T-cell (primary cell): ENCODE measurements around the gene GRID2. TPM values are rescaled to one million over a fixed set of nuclear protein-coding genes. Genes with fewer than 3 reads are reported as not detected.

Source experiments
- ATAC-seq, 4 experiments: fragments of 200-7000 bp in 3 of 4; fragments of 150-1000 bp in 1 of 4; cut with Tn5 transposase; replicated peaks in 1 of 4; 1 replicate in 3 of 4; 2 replicates in 1 of 4; pipeline ENCODE4 v1.10.0; 2021; ENCODE audit warnings: moderate library complexity in 3 of 4, mild to moderate bottlenecking in 2 of 4, moderate number of reproducible peaks in 1 of 4
- CTCF ChIA-PET, 2 donors: fragments of 300-600 bp; sonication (Branson Sonifier 250); formaldehyde crosslinking; loops; one replicate each; lab custom pipeline; 2022; ENCODE audit warnings: antibody characterized with exemption in 2 of 2; lab: Charles Lee
- POLR2A ChIA-PET, 2 donors: fragments of 300-600 bp; sonication (Branson Sonifier 250); formaldehyde crosslinking; loops; one replicate each; lab custom pipeline; 2022; ENCODE audit warnings: antibody characterized with exemption in 2 of 2; lab: Charles Lee
- DNase-seq, 35 experiments: peaks; one replicate each; pipeline versions ENCODE4 v3.0.0 to v3.0.0-alpha.2; 2013 to 2023
- H3K27ac ChIP-seq: one replicate; pipeline ENCODE4 v1.5.1; 2013; ENCODE audit warnings: low read length
- H3K27me3 ChIP-seq, 2 experiments: replicated peaks in 1 of 2; 1 replicate in 1 of 2; 2 replicates in 1 of 2; pipeline versions ENCODE4 v1.6.1 to v1.7.0; 2013; ENCODE audit warnings: low read length in 1 of 2, mixed read lengths in 1 of 2; ENCODE audit not compliant: control insufficient read depth in 2 of 2, insufficient read depth in 2 of 2; ENCODE audit errors: extremely low read depth in 1 of 2
- H3K36me3 ChIP-seq, 2 donors: 1 replicate in 1 of 2; 2 replicates in 1 of 2; pipeline versions ENCODE4 v1.6.1 to v1.7.0; 2013; ENCODE audit warnings: low read length in 1 of 2; ENCODE audit not compliant: control insufficient read depth in 2 of 2, insufficient read depth in 1 of 2; ENCODE audit errors: extremely low read depth in 1 of 2
- H3K4me1 ChIP-seq, 2 experiments: 1 replicate in 1 of 2; 2 replicates in 1 of 2; pipeline versions ENCODE4 v1.6.1 to v1.7.0; 2013; ENCODE audit warnings: low read length in 2 of 2, mixed read lengths in 1 of 2; ENCODE audit not compliant: insufficient read depth in 2 of 2, control insufficient read depth in 1 of 2; ENCODE audit errors: extremely low read depth in 1 of 2
- H3K4me3 ChIP-seq, 2 donors: 1 replicate in 1 of 2; 2 replicates in 1 of 2; pipeline versions ENCODE4 v1.5.1 to v1.7.0; 2013; ENCODE audit warnings: mild to moderate bottlenecking in 2 of 2, low read length in 1 of 2, moderate library complexity in 1 of 2; ENCODE audit not compliant: control insufficient read depth in 1 of 2; ENCODE audit errors: extremely low read depth in 1 of 2
- H3K9me3 ChIP-seq: 2 replicates; pipeline ENCODE4 v1.7.0; 2013
- H3K27ac Mint-ChIP-seq, 2 donors: one replicate each; pipeline ENCODE4 v1.8.0; 2020 to 2021; ENCODE audit warnings: mild to moderate bottlenecking in 2 of 2, mixed read lengths in 2 of 2
- H3K27me3 Mint-ChIP-seq, 2 donors: one replicate each; pipeline ENCODE4 v1.8.0; 2021 to 2022; ENCODE audit warnings: mixed read lengths in 2 of 2
- H3K36me3 Mint-ChIP-seq: one replicate; pipeline ENCODE4 v1.8.0; 2021; ENCODE audit warnings: mixed read lengths
- H3K4me1 Mint-ChIP-seq, 3 donors: one replicate each; pipeline ENCODE4 v1.8.0; 2020 to 2022; ENCODE audit warnings: mixed read lengths in 3 of 3, mild to moderate bottlenecking in 1 of 3
- H3K4me3 Mint-ChIP-seq, 3 donors: one replicate each; pipeline ENCODE4 v1.8.0; 2020 to 2022; ENCODE audit warnings: mild to moderate bottlenecking in 3 of 3, mixed read lengths in 3 of 3, moderate library complexity in 3 of 3
- H3K9me3 Mint-ChIP-seq, 3 donors: one replicate each; pipeline ENCODE4 v1.8.0; 2020 to 2022; ENCODE audit warnings: mixed read lengths in 3 of 3
- WGBS: methylation state at CpG from one replicate; pipeline ENCODE4 v1.1.5; 2013; ENCODE audit warnings: missing lambda C conversion rate; ENCODE audit not compliant: insufficient coverage; 5-methylcytosine and 5-hydroxymethylcytosine counted together
- total RNA-seq, 35 experiments: library from RNA in 6 of 35; stranded (reverse) in 6 of 35; fragments of 120-200 nt in 1 of 35; gene quantifications; one replicate each; pipeline versions ENCODE4 v1.2.1 to v1.2.4 and lab custom pipeline; 2013 to 2026

GRID2 gene
- total RNA-seq, 5 donors from 2014 or later (not counting 1 experiment from before 2014, with no cell fraction given), result 0.13 to 0.18 TPM; not detected in 3

DNA sequence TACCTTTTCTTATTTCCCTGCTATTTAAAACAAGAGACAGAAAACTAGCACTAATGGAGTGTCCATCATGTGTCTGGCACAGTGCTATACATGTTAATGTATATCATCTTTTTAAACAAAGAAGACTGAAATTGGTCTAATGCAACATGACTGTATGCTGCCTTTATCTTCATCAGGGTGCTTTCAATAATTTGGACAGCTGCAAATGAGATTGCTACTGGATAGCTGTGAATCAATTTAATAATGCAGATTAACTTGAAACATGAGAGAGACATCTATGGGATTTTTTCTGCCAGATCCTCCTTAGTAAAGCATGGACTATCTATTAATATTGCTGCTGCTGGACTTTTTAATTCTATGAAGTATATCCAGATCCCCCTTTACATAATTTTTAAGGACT, 1269.5 kb downstream of the GRID2 start:
- Mint-ChIP-seq H3K36me3 (no peaks in the 10 kb centered on the region), H3K4me3 (no peak overlapping the region), H3K4me1 (no peaks in the 10 kb centered on the region), H3K27me3 (no peaks in the 10 kb centered on the region), H3K27ac (no peak overlapping the region), H3K9me3 (peaks cover 4 to 19% (median 5%) of the 10 kb centered on the region in 3 donors)
- CTCF ChIA-PET, result interaction anchor here in 1 of 2 donors (0.6 kb wide), 1 partner anchor 1583 kb away, joined by 4 read pairs; no protein-coding TSS in a partner anchor
- DNase-seq (no peak), ATAC-seq (no peak)
- Histone ChIP-seq H3K27ac (no peak overlapping the region), H3K4me3 (no peak overlapping the region), H3K9me3 (no peaks in the 10 kb centered on the region), H3K4me1 (no peaks in the 10 kb centered on the region), H3K27me3 (no peaks in the 10 kb centered on the region), H3K36me3 (no peaks in the 10 kb centered on the region)
- POLR2A ChIA-PET, result no interaction called here

DNA sequence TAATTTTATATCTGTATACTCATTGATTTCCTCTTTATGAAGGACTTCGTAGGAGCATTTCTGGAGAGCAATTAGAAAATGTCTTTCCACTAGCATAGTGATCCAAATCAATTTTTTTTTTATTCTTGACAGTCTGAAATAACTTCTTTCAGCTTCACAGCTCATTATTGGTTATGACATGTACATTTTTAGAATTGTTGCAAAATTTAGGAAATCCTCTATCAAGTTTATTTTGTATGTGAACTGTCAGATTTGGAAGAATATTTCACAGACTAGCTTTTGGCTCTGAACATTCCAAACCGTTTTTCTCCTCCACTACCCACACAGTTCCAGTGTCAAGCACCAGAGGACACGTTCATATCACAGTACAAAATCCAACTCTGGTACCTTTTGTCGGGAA, 1275.2 kb downstream of the GRID2 start:
- ChIA-PET CTCF (interaction anchor here in 1 of 2 donors (0.7 kb wide), 1 partner anchor 67 kb away, joined by 3 read pairs; no protein-coding TSS in a partner anchor), POLR2A (no interaction called here)
- Histone ChIP-seq H3K27ac (no peak overlapping the region), H3K4me1 (no peaks in the 10 kb centered on the region), H3K4me3 (no peak overlapping the region), H3K9me3 (no peaks in the 10 kb centered on the region), H3K27me3 (no peaks in the 10 kb centered on the region), H3K36me3 (no peaks in the 10 kb centered on the region)
- ATAC-seq (no peak), DNase-seq (no peak)
- 67% methylated on average over 1 of the region's 4 CpGs for WGBS
- Mint-ChIP-seq H3K9me3 (peaks cover 9 to 17% (median 11%) of the 10 kb centered on the region in 3 donors), H3K4me3 (no peak overlapping the region), H3K4me1 (no peaks in the 10 kb centered on the region), H3K27me3 (no peaks in the 10 kb centered on the region), H3K36me3 (no peaks in the 10 kb centered on the region), H3K27ac (no peak overlapping the region)

DNA sequence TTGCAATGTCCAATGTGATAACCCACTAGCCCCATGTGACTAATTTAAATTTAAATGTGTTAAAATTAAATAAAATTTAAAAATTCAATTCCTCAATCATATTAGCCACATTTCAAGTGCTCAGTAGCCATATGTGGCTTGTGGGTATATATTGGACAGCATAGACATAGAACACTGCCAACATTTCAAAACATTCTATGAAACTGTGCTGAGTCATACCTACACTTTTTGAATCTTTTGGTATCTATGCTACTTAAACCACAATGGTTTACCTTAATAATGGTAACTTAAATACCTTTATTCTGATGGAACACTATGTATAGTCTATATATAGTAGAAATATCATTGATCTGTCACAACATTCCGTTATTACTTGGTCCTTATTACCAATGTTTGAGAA, 1301.4 kb downstream of the GRID2 start:
- Mint-ChIP-seq H3K27me3 (no peaks in the 10 kb centered on the region), H3K4me1 (no peaks in the 10 kb centered on the region), H3K27ac (no peak overlapping the region), H3K4me3 (no peak overlapping the region), H3K9me3 (peaks cover 7 to 18% (median 13%) of the 10 kb centered on the region in 3 donors), H3K36me3 (no peaks in the 10 kb centered on the region)
- Histone ChIP-seq H3K9me3 (no peaks in the 10 kb centered on the region), H3K4me1 (no peaks in the 10 kb centered on the region), H3K27ac (no peak overlapping the region), H3K36me3 (no peaks in the 10 kb centered on the region), H3K27me3 (no peaks in the 10 kb centered on the region), H3K4me3 (no peak overlapping the region)
- ATAC-seq (no peak), DNase-seq (no peak)
- ChIA-PET POLR2A (no interaction called here), CTCF (no interaction called here)
- no CpG with 5 or more reads among the region's 1 CpG for WGBS

DNA sequence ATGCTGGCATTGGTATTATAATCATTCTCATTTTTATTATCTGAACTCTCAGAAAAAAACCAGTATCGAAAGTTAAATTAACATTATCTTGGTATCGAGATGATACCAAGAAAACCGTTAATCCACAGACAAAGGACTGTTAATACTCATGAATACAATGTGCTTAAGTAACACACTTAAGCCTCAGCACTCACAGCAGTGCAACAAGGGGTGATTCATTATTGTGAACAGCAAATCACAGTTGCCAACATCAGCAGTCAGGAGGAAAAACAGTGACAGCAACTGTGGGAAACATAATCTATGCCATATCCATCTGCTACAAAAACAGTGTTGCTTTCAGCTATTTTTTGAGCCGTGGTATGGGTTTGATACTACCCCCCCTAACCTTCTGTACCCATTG, 1313.8 kb downstream of the GRID2 start:
- ChIA-PET CTCF (no interaction called here), POLR2A (no interaction called here)

DNA sequence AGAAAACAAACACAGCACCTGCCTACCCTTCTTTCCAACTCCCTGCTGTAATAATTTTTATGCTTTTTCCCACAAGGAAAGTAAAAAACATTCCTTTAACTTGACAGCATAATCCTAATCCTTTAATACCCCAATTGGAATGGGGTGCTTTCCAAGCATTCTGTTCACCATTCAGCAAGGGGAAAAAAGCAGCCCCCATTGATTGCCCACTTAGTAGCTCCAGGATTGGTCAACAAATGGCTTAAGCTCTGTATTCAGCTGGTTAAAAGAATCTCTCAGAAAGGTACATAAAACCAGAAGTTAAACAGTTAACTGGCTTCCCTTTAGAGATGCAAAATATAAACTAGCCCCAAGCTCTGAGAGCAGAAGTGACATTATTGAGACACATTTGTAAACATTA, 1330.0 kb downstream of the GRID2 start:
- no peak for ATAC-seq
- Histone ChIP-seq H3K27me3 (no peaks in the 10 kb centered on the region), H3K4me3 (no peak overlapping the region), H3K4me1 (no peaks in the 10 kb centered on the region), H3K27ac (no peak overlapping the region), H3K9me3 (no peaks in the 10 kb centered on the region), H3K36me3 (no peaks in the 10 kb centered on the region)
- peaks cover 0 to 19% (median 8%) of the 10 kb centered on the region in 3 donors for H3K9me3 Mint-ChIP-seq
- POLR2A ChIA-PET, result interaction anchor here (0.6 to 1.1 kb wide), 2 partner anchors 18 to 85 kb away, joined by 4 read pairs; no protein-coding TSS in a partner anchor
- H3K27me3 Mint-ChIP-seq, result no peaks in the 10 kb centered on the region
- no peak overlapping the region for H3K4me3 Mint-ChIP-seq
- H3K4me1 Mint-ChIP-seq, result no peaks in the 10 kb centered on the region
- CTCF ChIA-PET, result no interaction called here
- no peak for DNase-seq
- no peak overlapping the region for H3K27ac Mint-ChIP-seq
- no peaks in the 10 kb centered on the region for H3K36me3 Mint-ChIP-seq

More for the DNA sequence above, 1313.8 kb downstream of the GRID2 start:
- Mint-ChIP-seq H3K27me3 (no peaks in the 10 kb centered on the region), H3K36me3 (no peaks in the 10 kb centered on the region), H3K4me1 (no peaks in the 10 kb centered on the region), H3K9me3 (peaks cover 3% of the 10 kb centered on the region in 3 donors), H3K4me3 (no peak overlapping the region), H3K27ac (no peak overlapping the region)
- H3K27me3 ChIP-seq, result no peaks in the 10 kb centered on the region
- no peak for ATAC-seq
- no peak for DNase-seq
- no peak overlapping the region for H3K4me3 ChIP-seq
- H3K4me1 ChIP-seq, result no peaks in the 10 kb centered on the region
- WGBS, result 67% methylated on average over 2 of the region's 4 CpGs
- no peaks in the 10 kb centered on the region for H3K9me3 ChIP-seq
- no peaks in the 10 kb centered on the region for H3K36me3 ChIP-seq
- H3K27ac ChIP-seq, result no peak overlapping the region

DNA sequence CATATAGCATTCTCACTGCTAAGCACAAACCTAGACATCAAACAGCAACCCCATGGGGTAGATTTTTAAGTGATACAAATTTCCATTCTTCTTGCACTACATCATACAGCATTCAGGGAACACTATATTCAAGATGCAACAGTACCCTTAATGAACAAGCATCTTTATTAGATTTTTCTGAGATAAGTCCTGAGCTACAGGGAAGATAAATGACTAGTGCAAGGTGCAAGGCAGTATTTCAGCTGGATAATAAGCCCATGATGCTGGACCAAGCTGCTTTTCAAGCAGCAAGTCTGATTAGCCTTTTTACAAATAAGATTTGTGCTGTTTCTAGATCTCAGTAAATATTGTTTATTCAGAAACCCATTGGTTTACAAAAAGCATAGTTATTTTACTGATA, 1332.2 kb downstream of the GRID2 start:
- H3K4me3 Mint-ChIP-seq, result no peak overlapping the region
- no peaks in the 10 kb centered on the region for H3K36me3 Mint-ChIP-seq
- Histone ChIP-seq H3K4me3 (no peak overlapping the region), H3K4me1 (no peaks in the 10 kb centered on the region), H3K9me3 (no peaks in the 10 kb centered on the region), H3K27ac (no peak overlapping the region), H3K36me3 (no peaks in the 10 kb centered on the region), H3K27me3 (no peaks in the 10 kb centered on the region)
- no peak for DNase-seq
- POLR2A ChIA-PET, result no interaction called here
- no peaks in the 10 kb centered on the region for H3K27me3 Mint-ChIP-seq
- H3K27ac Mint-ChIP-seq, result no peak overlapping the region
- no peak for ATAC-seq
- no peaks in the 10 kb centered on the region for H3K4me1 Mint-ChIP-seq
- peaks cover 0 to 19% (median 4%) of the 10 kb centered on the region in 3 donors for H3K9me3 Mint-ChIP-seq
- CTCF ChIA-PET, result no interaction called here

DNA sequence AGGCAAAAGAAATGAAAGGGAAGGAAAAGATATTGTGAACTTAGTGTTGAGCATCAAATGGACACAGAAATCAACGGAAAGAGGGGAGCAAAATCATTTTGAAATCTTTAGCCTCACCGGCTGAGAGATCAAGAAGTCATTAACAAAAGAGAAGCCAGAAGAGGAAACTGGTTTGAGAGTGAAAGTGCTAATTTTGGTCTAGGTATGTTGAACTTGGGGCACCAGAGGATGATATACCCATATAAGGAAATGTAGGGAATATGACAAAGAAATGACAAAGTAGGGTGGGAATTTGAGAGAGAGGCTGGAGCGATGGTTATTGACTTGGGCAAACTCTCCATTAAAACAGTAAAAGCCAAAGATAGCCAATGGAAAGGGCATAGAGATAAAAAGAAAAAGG, 1341.4 kb downstream of the GRID2 start:
- no peaks in the 10 kb centered on the region for H3K4me1 ChIP-seq
- H3K36me3 Mint-ChIP-seq, result no peaks in the 10 kb centered on the region
- no peak overlapping the region for H3K4me3 Mint-ChIP-seq
- H3K27me3 Mint-ChIP-seq, result no peaks in the 10 kb centered on the region
- no peak overlapping the region for H3K27ac ChIP-seq
- no peaks in the 10 kb centered on the region for H3K36me3 ChIP-seq
- H3K9me3 ChIP-seq, result no peaks in the 10 kb centered on the region
- H3K9me3 Mint-ChIP-seq, result peaks cover 0 to 4% (median 0%) of the 10 kb centered on the region in 3 donors
- ATAC-seq (no peak), DNase-seq (no peak)
- no peak overlapping the region for H3K27ac Mint-ChIP-seq
- H3K4me3 ChIP-seq, result no peak overlapping the region
- CTCF ChIA-PET, result no interaction called here
- H3K27me3 ChIP-seq, result no peaks in the 10 kb centered on the region
- POLR2A ChIA-PET, result no interaction called here
- WGBS, result 65% methylated on average over 2 of the region's 3 CpGs
- H3K4me1 Mint-ChIP-seq, result no peaks in the 10 kb centered on the region
